AG09309 (cell line): ENCODE results near the gene FNBP1L.
"Not testable (repeated sequence)": the region's sequence is repeated elsewhere in the genome, so short reads cannot be mapped to it uniquely, and the experiment has no call there.

ENCODE experiments used
- DNase-seq: peaks from one replicate; pipeline ENCODE4 v3.0.0-alpha.2; 2010; ENCODE audit warnings: low read depth
- H3K4me3 ChIP-seq: 2 replicates; pipeline ENCODE4 v1.5.1; 2011; ENCODE audit warnings: mild to moderate bottlenecking, low read depth, low read length, moderate library complexity; ENCODE audit not compliant: control insufficient read depth
- CTCF ChIP-seq: IDR thresholded peaks from 2 replicates; pipeline ENCODE4 v1.5.1; 2011; ENCODE audit warnings: mild to moderate bottlenecking, low read depth, low read length, inconsistent platforms; ENCODE audit not compliant: insufficient read depth, control insufficient read depth; ENCODE audit errors: missing control alignments

FNBP1L gene

GRCh38 chr1:93546162-93546863, 98.4 kb downstream of the FNBP1L start:
- TF ChIP-seq CTCF, result no peak
- no peak for DNase-seq
- no peak overlapping the region for H3K4me3 ChIP-seq

GRCh38 chr1:93549131-93549530, 101.2 kb downstream of the FNBP1L start:
- no peak for TF ChIP-seq CTCF
- no peak overlapping the region for H3K4me3 ChIP-seq
- no peak for DNase-seq

GRCh38 chr1:93549811-93550210, 101.9 kb downstream of the FNBP1L start:
- no peak overlapping the region for H3K4me3 ChIP-seq
- no peak for DNase-seq
- no peak for TF ChIP-seq CTCF

GRCh38 chr1:93552741-93553455, 105.0 kb downstream of the FNBP1L start:
- TF ChIP-seq CTCF, result no peak
- H3K4me3 ChIP-seq, result no peak overlapping the region
- DNase-seq, result no peak

GRCh38 chr1:93553886-93554490, 106.1 kb downstream of the FNBP1L start:
- H3K4me3 ChIP-seq, DNase-seq: not testable (repeated sequence)

- DNase-seq, result no peak
These were observed 107.3 kb downstream of the FNBP1L start for GRCh38 chr1:93554883-93555872.

More at GRCh38 chr1:93554883-93555872, 107.3 kb downstream of the FNBP1L start:
- no peak for TF ChIP-seq CTCF
- H3K4me3 ChIP-seq, result no peak overlapping the region
